Fibroblast of villous mesenchyme (primary cell): ENCODE results near the gene DRC1. TPM values are rescaled to one million over a fixed set of nuclear protein-coding genes. Genes with fewer than 3 reads are reported as not detected.

Experiments used
- DNase-seq: peaks from one replicate; pipeline ENCODE4 v3.0.0-alpha.2; 2010; ENCODE audit warnings: low read depth
- H3K4me3 ChIP-seq: 2 replicates; pipeline ENCODE4 v1.5.1; 2011; ENCODE audit warnings: low read depth, mild to moderate bottlenecking, low read length
- CTCF ChIP-seq: IDR thresholded peaks from 2 replicates; pipeline ENCODE4 v1.5.1; 2012; ENCODE audit warnings: low read depth, mild to moderate bottlenecking, low read length; ENCODE audit not compliant: insufficient read depth
- total RNA-seq: library from RNA; depleted of rRNA; stranded (reverse); fragments of >200 nt; gene quantifications from 2 replicates; pipeline ENCODE4 v1.2.3, GENCODE V29; 2012

The DRC1 gene
- total RNA-seq, 1 donor: not detected

- no peak for TF ChIP-seq CTCF
- DNase-seq: peak; percentile 67
- no peak within 1 kb of the TSS for H3K4me3 ChIP-seq
Measured at GRCh38 chr2:26477911-26478253, 76.2 kb downstream of the DRC1 start, which contains the start of gene OTOF. Gene OTOF, minus strand, starts transcription at chr2:26478124.

- H3K4me3 ChIP-seq: no peak overlapping the region
- no peak for DNase-seq
- no peak for TF ChIP-seq CTCF
Measured at GRCh38 chr2:26478366-26478765, 76.6 kb downstream of the DRC1 start.

- no peak for DNase-seq
- no peak overlapping the region for H3K4me3 ChIP-seq
- no peak for TF ChIP-seq CTCF
Measured at GRCh38 chr2:26479131-26479788, 77.5 kb downstream of the DRC1 start.

GRCh38 chr2:26479789-26480565 is 78.3 kb downstream of the DRC1 start:
- no peak for DNase-seq
- TF ChIP-seq CTCF: no peak
- no peak overlapping the region for H3K4me3 ChIP-seq

- no peak for TF ChIP-seq CTCF
- no peak for DNase-seq
- no peak overlapping the region for H3K4me3 ChIP-seq
Measured at GRCh38 chr2:26480566-26481423, 79.1 kb downstream of the DRC1 start.

- H3K4me3 ChIP-seq: no peak overlapping the region
- no peak for TF ChIP-seq CTCF
- DNase-seq: no peak
Measured at GRCh38 chr2:26481706-26482105, 80.0 kb downstream of the DRC1 start.
